ENCODE data around the gene NANOS2. TPM values are rescaled to one million over a fixed set of nuclear protein-coding genes. Genes with fewer than 3 reads are reported as not detected.

NANOS2 gene
- total and polyA plus RNA-seq, 9 of the 15 experiments (the other 6 are each of a cell fraction or from before 2014, with no cell fraction given), result not detected

DNA sequence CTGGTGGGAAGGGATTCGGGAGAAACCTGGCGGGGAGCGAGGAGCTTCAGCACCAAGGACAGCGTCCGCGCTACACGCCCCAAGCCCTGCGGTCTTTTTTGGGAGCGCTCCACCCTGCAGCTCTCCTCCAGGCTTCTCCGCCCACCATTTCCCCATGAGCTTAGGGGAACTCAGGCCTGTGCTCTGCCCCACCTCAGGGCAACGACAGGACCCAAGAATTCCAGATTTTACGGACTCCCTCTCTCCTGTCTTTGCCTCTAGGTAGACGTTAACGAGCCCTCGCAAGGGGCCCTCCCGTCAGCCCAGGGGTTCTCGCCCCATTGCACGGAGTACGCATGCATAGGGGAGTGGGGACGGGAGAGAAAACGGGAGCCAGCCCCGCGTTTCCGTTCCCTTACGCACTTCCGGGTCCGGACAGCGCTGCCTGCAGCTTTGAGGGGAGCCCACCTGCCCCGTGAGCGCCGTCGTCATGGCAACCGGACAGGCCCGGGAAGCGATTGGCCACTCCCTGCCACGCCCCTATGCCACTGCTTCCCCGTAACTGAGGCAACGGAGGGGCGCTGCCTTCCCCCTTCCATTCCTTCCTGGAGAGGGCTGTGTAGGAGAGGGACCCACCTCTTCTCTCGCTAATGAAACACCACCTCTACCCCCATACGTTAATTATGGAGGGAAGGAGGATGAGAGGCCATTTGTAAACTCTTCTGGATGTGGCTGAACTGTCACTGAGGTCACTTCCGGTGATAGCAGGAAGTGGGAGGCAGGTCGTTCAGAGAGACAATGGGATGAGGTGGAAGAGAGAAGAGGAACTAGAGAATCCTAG is 38.3 kb upstream of the NANOS2 start:
- H3K27me3 ChIP-seq (ENCODE audit: control insufficient read depth in 2 of 2, insufficient read depth in 2 of 2, low read length in 2 of 2), result peaks cover 6 to 39% of the 10 kb centered on the region in 2 experiments; a peak in 4 of 5 replicates
- peak; percentile 97 for ATAC-seq
- H3K9ac ChIP-seq (ENCODE audit: insufficient read depth in 1 of 2, low read depth in 2 of 2, low read length in 2 of 2), result peak overlapping the region in 1 of 2 experiments; percentile 27; a peak in 1 of 4 replicates
- in situ Hi-C loops (cut with MboI) (no loop called here), intact Hi-C loops (cut with micrococcal nuclease) (no loop called here)
- H3K4me3 ChIP-seq, result peak overlapping the region; percentile 34
- no peaks in the 10 kb centered on the region; the same call in 1 of the 2 replicates for H4K20me1 ChIP-seq (replicated peaks; ENCODE audit: control insufficient read depth, insufficient read depth, low read length)
- peak; percentile 79 to 89 (median 85) for DNase-seq (ENCODE audit: extremely low read depth in 1 of 4, low spot score in 3 of 4)
- H3K4me2 ChIP-seq (ENCODE audit: insufficient read depth, low read length), result peak overlapping the region; percentile 68
- H3K4me1 ChIP-seq (replicated peaks in 1 of 2; ENCODE audit: control insufficient read depth in 2 of 2, insufficient read depth in 2 of 2, low read length in 2 of 2), result peaks cover 0 to 8% of the 10 kb centered on the region in 2 experiments; a peak in 2 of 5 replicates
- POLR2A ChIA-PET, result interaction anchor here (0.7 to 1.2 kb wide), 3 partner anchors 8 to 38 kb away, joined by 3 to 5 read pairs (median 4); no protein-coding TSS in a partner anchor
- no peaks in the 10 kb centered on the region for H3K9me3 ChIP-seq (replicated peaks; ENCODE audit: control insufficient read depth, insufficient read depth, low read depth, low read length)
- no TSS peak for BruUV-seq (replicated peaks)
- CTCF ChIA-PET (ENCODE audit: low intra/inter-chr PET ratio), result no interaction called here
- H3K9me1 ChIP-seq (ENCODE audit: control insufficient read depth, insufficient read depth, low read length), result no peaks in the 10 kb centered on the region
- H3K27ac ChIP-seq (ENCODE audit: extremely low read depth, low read depth, low read length), result no peak overlapping the region
- no peaks in the 10 kb centered on the region for H3K79me2 ChIP-seq (ENCODE audit: control insufficient read depth, insufficient read depth, low read length)
- 2% methylated on average over 42 of the region's 43 CpGs for WGBS (ENCODE audit: insufficient coverage, low coverage, missing lambda C conversion rate)
- FAIRE-seq, result peak; percentile 58
- H2AFZ ChIP-seq (ENCODE audit: low read depth, low read length), result peak overlapping the region; percentile 58
- H3K36me3 ChIP-seq (ENCODE audit: control insufficient read depth, insufficient read depth, low read length), result no peaks in the 10 kb centered on the region
- TF ChIP-seq, protein P1, sequence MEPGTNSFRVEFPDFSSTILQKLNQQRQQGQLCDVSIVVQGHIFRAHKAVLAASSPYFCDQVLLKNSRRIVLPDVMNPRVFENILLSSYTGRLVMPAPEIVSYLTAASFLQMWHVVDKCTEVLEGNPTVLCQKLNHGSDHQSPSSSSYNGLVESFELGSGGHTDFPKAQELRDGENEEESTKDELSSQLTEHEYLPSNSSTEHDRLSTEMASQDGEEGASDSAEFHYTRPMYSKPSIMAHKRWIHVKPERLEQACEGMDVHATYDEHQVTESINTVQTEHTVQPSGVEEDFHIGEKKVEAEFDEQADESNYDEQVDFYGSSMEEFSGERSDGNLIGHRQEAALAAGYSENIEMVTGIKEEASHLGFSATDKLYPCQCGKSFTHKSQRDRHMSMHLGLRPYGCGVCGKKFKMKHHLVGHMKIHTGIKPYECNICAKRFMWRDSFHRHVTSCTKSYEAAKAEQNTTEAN (CRISPR knock-in tag; IDR thresholded peaks at IDR 0.05), result peak; percentile 76; the same call in 1 of the 2 replicates
- TF ChIP-seq SREBF2 (CRISPR knock-in tag; IDR thresholded peaks at IDR 0.05) (0 out of 2 replicates have a peak, but pooled peaks have one; percentile 4), CBFA2T3 (IDR thresholded peaks at IDR 0.05) (no peak), GTF2A2 (tag; IDR thresholded peaks at IDR 0.05) (no peak), SAFB (IDR thresholded peaks at IDR 0.05; ENCODE audit: borderline replicate concordance, low read depth, low read length) (no peak), CREB1 (IDR thresholded peaks at IDR 0.05) (no peak), CREB1 (CRISPR knock-in tag; IDR thresholded peaks at IDR 0.05) (peak; percentile 45), NFIC (IDR thresholded peaks at IDR 0.05) (no peak), CC2D1A (IDR thresholded peaks at IDR 0.05) (no peak), HMG20B (CRISPR knock-in tag; IDR thresholded peaks at IDR 0.05) (no peak), FOXP1 (CRISPR knock-in tag; IDR thresholded peaks at IDR 0.05) (peak; percentile 78)
- TF ChIP-seq, protein P2, sequence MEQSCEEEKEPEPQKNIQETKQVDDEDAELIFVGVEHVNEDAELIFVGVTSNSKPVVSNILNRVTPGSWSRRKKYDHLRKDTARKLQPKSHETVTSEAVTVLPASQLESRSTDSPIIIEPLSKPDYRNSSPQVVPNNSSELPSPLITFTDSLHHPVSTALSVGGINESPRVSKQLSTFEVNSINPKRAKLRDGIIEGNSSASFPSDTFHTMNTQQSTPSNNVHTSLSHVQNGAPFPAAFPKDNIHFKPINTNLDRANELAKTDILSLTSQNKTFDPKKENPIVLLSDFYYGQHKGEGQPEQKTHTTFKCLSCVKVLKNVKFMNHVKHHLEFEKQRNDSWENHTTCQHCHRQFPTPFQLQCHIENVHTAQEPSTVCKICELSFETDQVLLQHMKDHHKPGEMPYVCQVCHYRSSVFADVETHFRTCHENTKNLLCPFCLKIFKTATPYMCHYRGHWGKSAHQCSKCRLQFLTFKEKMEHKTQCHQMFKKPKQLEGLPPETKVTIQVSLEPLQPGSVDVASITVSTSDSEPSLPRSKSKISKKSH (CRISPR knock-in tag; IDR thresholded peaks at IDR 0.05), result no peak
- TF ChIP-seq, protein P3, sequence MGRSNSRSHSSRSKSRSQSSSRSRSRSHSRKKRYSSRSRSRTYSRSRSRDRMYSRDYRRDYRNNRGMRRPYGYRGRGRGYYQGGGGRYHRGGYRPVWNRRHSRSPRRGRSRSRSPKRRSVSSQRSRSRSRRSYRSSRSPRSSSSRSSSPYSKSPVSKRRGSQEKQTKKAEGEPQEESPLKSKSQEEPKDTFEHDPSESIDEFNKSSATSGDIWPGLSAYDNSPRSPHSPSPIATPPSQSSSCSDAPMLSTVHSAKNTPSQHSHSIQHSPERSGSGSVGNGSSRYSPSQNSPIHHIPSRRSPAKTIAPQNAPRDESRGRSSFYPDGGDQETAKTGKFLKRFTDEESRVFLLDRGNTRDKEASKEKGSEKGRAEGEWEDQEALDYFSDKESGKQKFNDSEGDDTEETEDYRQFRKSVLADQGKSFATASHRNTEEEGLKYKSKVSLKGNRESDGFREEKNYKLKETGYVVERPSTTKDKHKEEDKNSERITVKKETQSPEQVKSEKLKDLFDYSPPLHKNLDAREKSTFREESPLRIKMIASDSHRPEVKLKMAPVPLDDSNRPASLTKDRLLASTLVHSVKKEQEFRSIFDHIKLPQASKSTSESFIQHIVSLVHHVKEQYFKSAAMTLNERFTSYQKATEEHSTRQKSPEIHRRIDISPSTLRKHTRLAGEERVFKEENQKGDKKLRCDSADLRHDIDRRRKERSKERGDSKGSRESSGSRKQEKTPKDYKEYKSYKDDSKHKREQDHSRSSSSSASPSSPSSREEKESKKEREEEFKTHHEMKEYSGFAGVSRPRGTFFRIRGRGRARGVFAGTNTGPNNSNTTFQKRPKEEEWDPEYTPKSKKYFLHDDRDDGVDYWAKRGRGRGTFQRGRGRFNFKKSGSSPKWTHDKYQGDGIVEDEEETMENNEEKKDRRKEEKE (IDR thresholded peaks at IDR 0.05; ENCODE audit: borderline replicate concordance in 1 of 2, control insufficient read depth in 1 of 2, low read depth in 2 of 2, low read length in 1 of 2), result no peak
- TF ChIP-seq, protein P4, sequence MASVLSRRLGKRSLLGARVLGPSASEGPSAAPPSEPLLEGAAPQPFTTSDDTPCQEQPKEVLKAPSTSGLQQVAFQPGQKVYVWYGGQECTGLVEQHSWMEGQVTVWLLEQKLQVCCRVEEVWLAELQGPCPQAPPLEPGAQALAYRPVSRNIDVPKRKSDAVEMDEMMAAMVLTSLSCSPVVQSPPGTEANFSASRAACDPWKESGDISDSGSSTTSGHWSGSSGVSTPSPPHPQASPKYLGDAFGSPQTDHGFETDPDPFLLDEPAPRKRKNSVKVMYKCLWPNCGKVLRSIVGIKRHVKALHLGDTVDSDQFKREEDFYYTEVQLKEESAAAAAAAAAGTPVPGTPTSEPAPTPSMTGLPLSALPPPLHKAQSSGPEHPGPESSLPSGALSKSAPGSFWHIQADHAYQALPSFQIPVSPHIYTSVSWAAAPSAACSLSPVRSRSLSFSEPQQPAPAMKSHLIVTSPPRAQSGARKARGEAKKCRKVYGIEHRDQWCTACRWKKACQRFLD (CRISPR knock-in tag; IDR thresholded peaks at IDR 0.05), result peak; percentile 69; the same call in 1 of the 2 replicates

All from K562 (cell line).